Stimulated activated CD4-positive, alpha-beta T cell treated with anti-CD3 and anti-CD28 coated beads, Interleukin-1b, Interleukin-23, amount 100 ng/mL, for 24 hours (primary cell): ENCODE data around the gene VPS13D.

ENCODE experiments used
- DNase-seq, 4 experiments: peaks; one replicate each; pipeline ENCODE4 v3.0.0-alpha.2; 2020; ENCODE audit warnings: low read depth in 4 of 4, low spot score in 1 of 4

VPS13D gene

GRCh38 chr1:12333036-12333785, 103.4 kb downstream of the VPS13D start:
- no peak for DNase-seq

- no peak for DNase-seq
Measured at GRCh38 chr1:12335815-12336214, 106.0 kb downstream of the VPS13D start.

- DNase-seq: no peak
Measured at GRCh38 chr1:12336413-12336812, 106.6 kb downstream of the VPS13D start.

- no peak for DNase-seq
Measured at GRCh38 chr1:12338017-12338416, 108.2 kb downstream of the VPS13D start.

GRCh38 chr1:12338823-12339222, 109.0 kb downstream of the VPS13D start:
- DNase-seq: no peak

GRCh38 chr1:12339396-12339795, 109.6 kb downstream of the VPS13D start:
- DNase-seq: no peak

- no peak for DNase-seq
Measured at GRCh38 chr1:12339811-12340543, 110.1 kb downstream of the VPS13D start.

- no peak for DNase-seq
Measured at GRCh38 chr1:12340544-12340930, 110.7 kb downstream of the VPS13D start.

DNA sequence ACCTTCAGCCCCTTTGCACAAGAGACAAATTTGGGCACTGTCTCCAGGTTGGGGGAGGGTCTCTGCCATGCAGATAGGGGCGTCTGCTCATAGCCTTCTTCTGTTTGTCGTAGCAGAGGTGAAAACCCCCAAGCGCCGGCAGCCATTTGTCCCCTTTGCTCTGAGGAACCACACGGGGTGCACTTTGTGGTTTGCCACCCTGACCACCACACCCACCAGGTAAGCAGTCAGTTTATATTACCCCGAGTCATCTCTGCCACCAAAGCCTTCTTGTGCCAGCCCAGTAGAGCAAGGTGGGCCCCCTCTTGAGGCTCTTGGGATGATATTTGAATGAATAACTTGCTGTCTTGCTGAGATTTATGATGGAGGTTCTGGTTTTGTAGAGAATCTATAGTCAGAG, 111.8 kb downstream of the VPS13D start:
- no peak for DNase-seq

DNA sequence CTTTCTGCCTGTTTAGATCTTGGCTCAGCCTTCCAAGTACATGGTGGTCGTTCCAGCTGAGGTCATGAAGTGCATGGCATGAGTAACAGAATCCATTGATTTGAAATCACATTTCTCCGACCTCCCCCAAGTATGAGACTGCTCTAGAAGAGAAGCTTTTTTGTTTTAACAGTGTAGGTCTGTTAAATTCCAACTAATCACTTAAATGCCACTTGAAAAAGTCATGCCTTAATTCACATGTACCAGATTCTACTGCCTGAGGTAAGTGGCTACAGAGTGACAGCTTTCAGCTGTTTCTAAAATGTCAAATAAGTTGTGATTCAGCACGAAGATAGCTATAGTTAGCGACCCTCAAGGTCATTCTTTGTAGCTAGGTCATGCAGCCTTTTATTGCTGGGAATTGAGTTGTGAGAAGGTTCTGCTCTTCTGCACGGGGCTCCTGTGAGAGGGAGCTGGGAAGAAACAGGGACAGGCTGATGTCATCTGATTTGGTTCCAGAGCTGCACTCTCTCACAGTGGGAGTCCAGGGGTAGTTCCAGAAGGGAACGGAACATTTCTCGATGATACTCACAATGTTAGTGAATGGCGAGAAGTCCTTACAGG, 112.7 kb downstream of the VPS13D start:
- no peak for DNase-seq

DNA sequence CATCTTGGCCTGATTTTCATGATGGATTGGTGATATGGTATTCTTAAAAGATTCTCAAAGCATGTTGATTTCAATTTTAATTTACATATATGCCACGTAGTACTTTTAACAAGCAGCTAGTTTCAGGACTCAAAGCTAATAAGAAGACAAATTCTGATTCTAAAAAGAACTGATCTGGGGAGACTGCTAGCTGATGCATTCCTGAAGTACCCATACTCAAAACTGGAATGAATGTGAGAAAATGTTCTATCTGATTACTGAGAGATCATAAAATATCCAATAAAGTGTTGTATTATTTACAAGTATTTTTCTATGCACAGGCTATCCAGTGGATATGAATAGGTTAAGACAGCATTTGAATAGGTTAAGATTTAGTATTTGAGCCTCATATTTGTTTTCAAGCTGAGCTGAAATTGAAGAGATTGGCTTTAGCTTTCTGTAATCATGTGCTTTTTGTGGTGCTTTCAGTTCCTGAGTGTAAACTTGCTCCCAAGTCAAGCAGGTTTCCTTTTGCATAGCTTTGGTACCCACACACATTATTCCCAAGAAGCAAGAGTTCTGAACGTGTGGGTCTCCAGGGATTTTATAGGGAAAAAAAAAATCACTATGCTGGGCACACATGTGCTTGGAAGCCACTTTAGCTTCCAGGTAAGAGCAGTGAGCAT, 114.1 kb downstream of the VPS13D start:
- no peak for DNase-seq

DNA sequence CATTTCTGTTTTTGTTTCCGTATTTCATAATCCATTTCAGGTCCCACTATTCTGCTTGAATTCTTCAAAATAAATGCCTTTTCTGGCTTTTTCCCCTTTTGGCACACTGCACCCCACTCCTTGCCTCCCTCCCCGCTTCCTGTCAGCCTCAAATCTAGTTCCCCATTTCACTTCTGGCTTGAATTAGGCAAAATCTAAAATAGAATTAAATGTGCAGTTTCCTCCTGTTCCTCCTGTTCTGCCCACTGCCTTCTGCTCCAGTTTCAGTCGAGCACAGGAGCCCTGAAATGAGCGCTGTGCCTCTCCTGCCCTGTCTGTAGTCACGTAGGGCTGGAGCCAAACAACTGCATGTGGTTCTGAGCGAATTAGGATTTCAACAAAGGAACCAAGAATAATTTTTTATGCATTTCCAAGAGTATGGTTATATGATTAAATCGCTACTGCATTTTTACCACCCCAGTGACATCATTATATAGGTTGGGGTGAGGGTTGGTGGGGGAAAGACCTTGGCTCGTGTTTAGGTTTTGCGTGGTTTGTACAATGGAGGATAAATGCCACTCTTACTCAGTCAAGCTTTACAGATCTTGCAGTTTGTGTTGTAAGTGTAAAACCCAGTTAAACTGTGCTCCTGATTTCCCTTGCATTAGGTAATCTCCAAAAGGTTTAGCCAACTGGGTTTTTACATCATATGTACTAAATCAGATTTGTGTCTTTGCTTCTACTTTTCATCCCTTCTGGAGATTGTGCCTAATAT, 114.9 kb downstream of the VPS13D start:
- DNase-seq: no peak

DNA sequence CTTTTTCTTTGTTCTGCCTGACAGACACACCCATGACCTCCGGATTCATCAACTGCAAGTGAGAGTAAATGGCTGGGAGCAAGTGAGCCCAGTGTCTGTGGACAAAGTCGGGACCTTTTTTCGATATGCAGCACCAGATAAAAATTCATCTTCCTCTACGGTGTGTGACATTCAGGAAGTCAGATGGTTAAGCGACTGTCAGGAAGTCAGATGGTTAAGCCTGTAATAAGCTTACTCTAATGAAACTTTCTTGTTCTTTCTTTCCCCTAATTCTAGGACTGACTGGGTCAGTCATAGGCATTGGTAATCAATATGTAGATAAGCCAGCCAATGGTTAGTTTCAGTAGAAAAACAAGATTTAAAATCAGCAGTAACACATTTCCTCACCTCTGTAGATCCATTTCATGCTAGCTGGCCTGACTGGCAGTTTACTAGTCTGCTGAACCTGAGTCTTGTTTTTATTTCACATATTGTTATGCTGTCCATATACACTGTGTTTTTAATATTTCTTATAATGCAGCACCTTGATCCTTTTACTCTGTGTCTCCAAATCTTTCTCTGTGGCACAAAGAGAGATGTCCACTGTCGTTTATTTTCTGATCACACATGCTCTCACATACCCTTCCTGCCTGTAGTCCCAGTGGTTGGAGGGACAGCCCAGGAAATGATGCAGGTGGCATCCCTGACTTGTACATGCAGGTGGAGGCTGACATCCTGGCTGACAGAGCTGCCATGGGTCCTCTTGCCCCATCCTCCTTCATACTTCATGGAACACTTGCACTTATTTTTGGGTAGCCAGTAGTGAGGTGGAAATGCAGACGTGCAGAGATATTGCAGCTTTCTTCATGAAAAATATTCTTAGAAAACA, 115.8 kb downstream of the VPS13D start:
- DNase-seq: no peak

DNA sequence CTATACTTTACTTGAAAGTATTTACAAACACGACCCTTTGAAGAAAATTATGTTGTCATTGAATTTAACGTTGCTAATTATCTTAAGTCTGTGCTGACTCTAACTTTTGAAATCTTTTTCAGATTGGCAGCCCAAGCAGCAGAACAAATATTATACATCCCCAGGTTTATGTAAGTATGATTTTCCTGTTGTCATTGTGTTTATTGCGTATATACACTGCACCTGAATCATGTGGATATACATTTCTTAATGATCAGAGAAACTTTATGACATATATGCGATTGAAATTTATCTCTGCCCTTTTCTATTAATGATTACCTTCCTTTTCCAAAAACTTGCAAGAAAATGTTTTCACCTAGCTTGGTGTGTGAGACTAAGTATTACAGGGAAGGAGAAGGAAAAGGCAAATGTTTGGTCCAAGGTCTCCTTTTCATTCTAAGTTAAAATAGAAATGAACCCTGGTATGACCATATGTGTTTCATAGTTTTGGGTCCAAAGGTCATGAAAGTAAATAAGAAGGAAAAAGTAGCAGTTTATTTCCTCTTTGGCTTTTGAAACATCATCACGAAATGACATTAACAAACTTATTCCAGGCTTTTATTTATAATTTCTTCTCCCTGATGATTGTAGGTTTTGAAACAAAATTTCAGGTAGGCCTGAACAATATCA, 116.8 kb downstream of the VPS13D start:
- no peak for DNase-seq

DNA sequence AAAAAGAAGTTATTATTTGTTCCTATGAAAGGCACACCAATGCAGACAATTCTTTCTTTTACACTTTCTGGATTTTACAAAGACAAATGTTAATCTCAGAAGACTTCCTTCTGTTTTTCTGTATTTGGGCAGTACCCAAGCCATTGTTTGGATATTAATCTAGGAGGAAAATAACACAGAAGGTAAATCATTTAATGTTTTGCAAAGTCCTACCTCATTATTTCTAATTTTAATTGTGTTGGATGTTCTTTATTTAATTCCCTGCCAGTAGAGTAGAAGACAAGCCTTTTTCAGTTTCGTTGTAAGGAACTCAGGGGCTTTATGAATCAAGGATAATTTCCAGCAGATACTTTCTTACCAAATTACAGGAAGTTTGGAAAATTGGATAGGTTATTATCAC, 118.3 kb downstream of the VPS13D start:
- DNase-seq: no peak

GRCh38 chr1:12353981-12354380, 124.2 kb downstream of the VPS13D start:
- DNase-seq: no peak

GRCh38 chr1:12356004-12356890, 126.4 kb downstream of the VPS13D start:
- DNase-seq: no peak

DNA sequence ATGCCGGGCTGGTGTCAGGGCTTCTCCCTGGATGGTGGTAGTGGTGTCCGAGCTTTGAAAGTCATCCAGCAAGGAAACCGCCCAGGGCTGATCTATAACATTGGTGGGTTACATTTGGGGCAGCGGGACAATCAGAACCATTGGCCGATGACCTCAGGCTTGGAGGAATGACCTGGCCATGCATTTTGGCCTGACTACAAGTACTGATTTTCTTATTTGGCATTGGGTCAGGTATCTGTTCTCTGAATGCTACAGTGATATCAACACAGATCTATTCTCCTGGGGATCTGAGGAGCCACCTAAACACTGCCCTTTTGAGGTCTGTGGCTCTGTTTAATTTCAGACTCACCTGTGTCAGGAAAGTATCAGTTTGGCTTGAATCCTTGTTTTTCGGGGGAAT, 128.7 kb downstream of the VPS13D start:
- no peak for DNase-seq
